ENCODE measurements around the gene HOXB2. TPM values are rescaled to one million over a fixed set of nuclear protein-coding genes. Genes with fewer than 3 reads are reported as not detected.

The HOXB2 gene
- total RNA-seq, 1 experiment from 2014 or later: 3.0 TPM

DNA sequence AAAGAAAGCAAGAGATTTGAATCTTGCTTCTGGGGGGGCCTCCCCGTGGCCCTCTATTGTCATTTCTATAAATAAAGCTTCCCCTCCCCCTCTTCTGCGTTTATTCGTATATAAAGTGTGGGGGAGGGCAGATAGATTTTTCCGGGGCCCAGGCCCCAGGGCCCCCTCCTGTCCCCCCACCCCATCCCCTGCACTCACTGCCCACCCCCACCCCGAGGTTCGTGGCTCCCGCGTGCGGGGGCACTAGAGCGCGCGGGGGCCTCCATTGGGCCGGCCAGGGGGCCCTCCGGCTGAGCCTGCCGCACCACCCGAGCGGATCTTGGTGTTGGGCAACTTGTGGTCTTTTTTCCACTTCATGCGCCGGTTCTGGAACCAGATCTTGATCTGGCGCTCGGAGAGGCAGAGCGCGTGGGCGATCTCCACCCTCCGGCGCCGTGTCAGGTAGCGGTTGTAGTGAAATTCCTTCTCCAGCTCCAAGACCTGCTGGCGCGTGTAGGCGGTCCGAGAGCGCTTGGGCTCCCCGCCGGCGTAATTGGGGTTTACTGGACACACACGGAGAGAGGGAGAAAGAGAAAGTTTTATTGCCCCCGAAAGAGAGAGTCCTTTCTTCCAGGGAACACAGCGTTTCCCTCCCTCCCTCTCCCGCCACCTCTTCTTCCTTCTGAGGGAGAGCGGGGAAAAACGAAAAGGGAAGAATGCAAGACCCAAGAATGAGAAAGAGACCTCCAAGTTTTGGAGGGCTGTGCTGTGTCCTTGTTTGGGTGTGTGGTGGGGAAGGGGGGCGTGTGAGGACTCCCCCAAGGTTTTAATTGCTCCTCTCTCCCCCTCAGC is 31.8 kb upstream of the HOXB2 start:
- Mint-ChIP-seq H3K27me3 (ENCODE audit: insufficient read depth, unreplicated experiment) (peaks cover 22% of the 10 kb centered on the region), H3K4me1 (ENCODE audit: insufficient read depth, unreplicated experiment) (peaks cover 8% of the 10 kb centered on the region), H3K4me3 (ENCODE audit: unreplicated experiment) (peak overlapping the region; percentile 72), H3K9me3 (ENCODE audit: unreplicated experiment) (no peaks in the 10 kb centered on the region), H3K36me3 (ENCODE audit: insufficient read depth, unreplicated experiment) (no peaks in the 10 kb centered on the region), H3K27ac (ENCODE audit: low read depth, unreplicated experiment) (no peak overlapping the region)
- BruUV-seq (replicated peaks): no TSS peak
- DNase-seq (ENCODE audit: unreplicated experiment): peak; percentile 66
- TF ChIP-seq, protein P1, sequence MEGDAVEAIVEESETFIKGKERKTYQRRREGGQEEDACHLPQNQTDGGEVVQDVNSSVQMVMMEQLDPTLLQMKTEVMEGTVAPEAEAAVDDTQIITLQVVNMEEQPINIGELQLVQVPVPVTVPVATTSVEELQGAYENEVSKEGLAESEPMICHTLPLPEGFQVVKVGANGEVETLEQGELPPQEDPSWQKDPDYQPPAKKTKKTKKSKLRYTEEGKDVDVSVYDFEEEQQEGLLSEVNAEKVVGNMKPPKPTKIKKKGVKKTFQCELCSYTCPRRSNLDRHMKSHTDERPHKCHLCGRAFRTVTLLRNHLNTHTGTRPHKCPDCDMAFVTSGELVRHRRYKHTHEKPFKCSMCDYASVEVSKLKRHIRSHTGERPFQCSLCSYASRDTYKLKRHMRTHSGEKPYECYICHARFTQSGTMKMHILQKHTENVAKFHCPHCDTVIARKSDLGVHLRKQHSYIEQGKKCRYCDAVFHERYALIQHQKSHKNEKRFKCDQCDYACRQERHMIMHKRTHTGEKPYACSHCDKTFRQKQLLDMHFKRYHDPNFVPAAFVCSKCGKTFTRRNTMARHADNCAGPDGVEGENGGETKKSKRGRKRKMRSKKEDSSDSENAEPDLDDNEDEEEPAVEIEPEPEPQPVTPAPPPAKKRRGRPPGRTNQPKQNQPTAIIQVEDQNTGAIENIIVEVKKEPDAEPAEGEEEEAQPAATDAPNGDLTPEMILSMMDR (IDR thresholded peaks at IDR 0.05; ENCODE audit: unreplicated experiment): no peak
- POLR2A ChIA-PET: interaction anchor here (0.8 kb wide), 1 partner anchor 30 kb away, joined by 3 read pairs; no protein-coding TSS in a partner anchor
- intact Hi-C loops (cut with micrococcal nuclease): no loop called here
- CTCF ChIA-PET: interaction anchor here (0.6 to 1.1 kb wide), 3 partner anchors 16 to 102 kb away, joined by 3 to 4 read pairs (median 3); no protein-coding TSS in a partner anchor

DNA sequence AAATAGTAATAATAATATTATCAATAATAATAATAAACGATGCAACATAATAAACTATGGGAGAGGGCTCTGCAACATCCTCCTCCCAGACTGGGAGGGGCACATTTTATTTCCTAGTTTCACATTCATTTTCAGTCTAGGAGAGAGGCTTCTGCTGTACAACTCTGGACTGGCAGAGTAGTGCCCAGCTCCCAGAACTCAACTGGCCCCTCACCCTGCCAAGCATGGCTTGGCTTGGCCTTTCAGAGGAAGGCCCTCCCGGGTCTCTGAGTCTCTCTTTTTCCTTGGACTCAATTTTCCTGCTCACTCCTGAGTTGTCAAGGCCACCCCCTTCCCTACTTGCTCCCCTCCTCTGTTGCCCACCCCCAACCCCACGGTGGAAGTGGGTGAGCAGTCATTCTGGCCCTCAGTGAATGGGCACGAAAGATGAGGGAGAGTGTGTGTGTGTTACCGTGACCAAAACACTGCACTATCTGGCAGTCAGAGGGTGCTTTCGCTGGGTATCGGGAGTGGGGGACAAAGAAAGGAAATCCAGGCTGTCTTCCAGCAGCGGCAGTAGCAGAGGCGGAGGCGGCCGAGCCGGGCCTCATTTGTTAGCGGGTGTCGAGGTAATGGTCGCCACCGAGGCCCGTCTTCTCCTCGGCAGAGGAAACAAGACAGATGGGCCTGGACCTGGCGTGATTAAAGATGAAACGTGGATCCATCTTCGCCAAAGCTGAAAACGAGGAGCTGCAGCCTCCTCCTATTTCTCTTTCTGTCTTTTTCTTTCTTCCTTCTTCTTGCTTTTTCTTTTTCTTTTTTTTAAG is 31.0 kb upstream of the HOXB2 start:
- Mint-ChIP-seq H3K27me3 (ENCODE audit: insufficient read depth, unreplicated experiment) (peaks cover 22% of the 10 kb centered on the region), H3K9me3 (ENCODE audit: unreplicated experiment) (no peaks in the 10 kb centered on the region), H3K4me1 (ENCODE audit: insufficient read depth, unreplicated experiment) (peaks cover 8% of the 10 kb centered on the region), H3K4me3 (ENCODE audit: unreplicated experiment) (no peak overlapping the region), H3K27ac (ENCODE audit: low read depth, unreplicated experiment) (no peak overlapping the region), H3K36me3 (ENCODE audit: insufficient read depth, unreplicated experiment) (no peaks in the 10 kb centered on the region)
- no peak for DNase-seq (ENCODE audit: unreplicated experiment)
- POLR2A ChIA-PET: no interaction called here
- BruUV-seq (replicated peaks): no TSS peak
- intact Hi-C loops (cut with micrococcal nuclease): no loop called here
- CTCF ChIA-PET: interaction anchor here (0.6 kb wide), 1 partner anchor 103 kb away, joined by 3 read pairs; no protein-coding TSS in a partner anchor
- TF ChIP-seq, protein P1 (IDR thresholded peaks at IDR 0.05; ENCODE audit: unreplicated experiment): no peak

DNA sequence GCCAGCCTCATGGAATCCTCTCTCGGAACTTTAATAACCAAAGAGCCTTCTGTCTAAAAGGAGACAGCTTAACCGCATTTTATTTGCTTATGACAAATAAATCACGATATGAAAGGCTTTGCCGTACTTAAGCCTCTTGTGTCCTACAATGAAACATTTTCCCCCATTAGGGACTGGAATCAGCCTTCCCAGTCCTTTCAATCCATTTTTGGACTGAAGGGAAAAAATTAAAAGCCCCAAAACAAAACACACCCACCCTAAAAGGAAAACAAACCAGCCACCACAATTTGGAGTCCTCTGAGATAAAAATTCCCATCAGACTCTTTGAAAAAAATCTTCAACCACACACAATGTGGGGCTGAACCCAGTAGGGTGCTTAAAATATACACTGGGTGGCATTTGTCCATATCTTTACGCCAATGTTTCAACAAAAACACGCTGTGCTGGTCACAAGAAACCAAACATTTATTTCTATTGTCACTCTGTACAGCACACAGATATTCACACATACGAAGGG is 30.2 kb upstream of the HOXB2 start:
- intact Hi-C loops (cut with micrococcal nuclease): no loop called here
- H3K4me3 Mint-ChIP-seq (ENCODE audit: unreplicated experiment): no peak overlapping the region
- BruUV-seq (replicated peaks): no TSS peak
- H3K27me3 Mint-ChIP-seq (ENCODE audit: insufficient read depth, unreplicated experiment): peaks cover 21% of the 10 kb centered on the region
- no peak for DNase-seq (ENCODE audit: unreplicated experiment)
- no peak overlapping the region for H3K27ac Mint-ChIP-seq (ENCODE audit: low read depth, unreplicated experiment)
- POLR2A ChIA-PET: interaction anchor here (0.7 kb wide), 1 partner anchor 346 kb away, joined by 3 read pairs; no protein-coding TSS in a partner anchor
- CTCF ChIA-PET: interaction anchor here (0.6 to 0.7 kb wide), 2 partner anchors 21 to 28 kb away, joined by 3 to 6 read pairs; no protein-coding TSS in a partner anchor
- H3K36me3 Mint-ChIP-seq (ENCODE audit: insufficient read depth, unreplicated experiment): no peaks in the 10 kb centered on the region
- TF ChIP-seq, protein P1 (IDR thresholded peaks at IDR 0.05; ENCODE audit: unreplicated experiment): no peak
- no peaks in the 10 kb centered on the region for H3K9me3 Mint-ChIP-seq (ENCODE audit: unreplicated experiment)
- peaks cover 8% of the 10 kb centered on the region for H3K4me1 Mint-ChIP-seq (ENCODE audit: insufficient read depth, unreplicated experiment)

All from MCF 10A (cell line).